Effector memory CD4-positive, alpha-beta T cell (primary cell): ENCODE measurements around the gene KIF25.

ENCODE experiments used
- DNase-seq, 3 donors: peaks; one replicate each; pipeline ENCODE4 v3.0.0-alpha.2; 2020
- H3K27ac ChIP-seq: 2 replicates; pipeline ENCODE4 v1.7.0; 2013; ENCODE audit warnings: mild to moderate bottlenecking, low read length, moderate library complexity; ENCODE audit not compliant: insufficient read depth, poor library complexity, severe bottlenecking
- H3K27me3 ChIP-seq: replicated peaks from 2 replicates; pipeline ENCODE4 v1.7.0; 2013; ENCODE audit warnings: mild to moderate bottlenecking, low read length; ENCODE audit not compliant: insufficient read depth, control insufficient read depth, poor library complexity, severe bottlenecking
- H3K36me3 ChIP-seq: 2 replicates; pipeline ENCODE4 v1.7.0; 2013; ENCODE audit warnings: mild to moderate bottlenecking, low read length, moderate library complexity; ENCODE audit not compliant: control insufficient read depth, insufficient read depth
- H3K4me1 ChIP-seq: 2 replicates; pipeline ENCODE4 v1.7.0; 2013; ENCODE audit warnings: low read length, mild to moderate bottlenecking; ENCODE audit not compliant: control insufficient read depth, insufficient read depth, poor library complexity, severe bottlenecking
- H3K4me3 ChIP-seq: 2 replicates; pipeline ENCODE4 v1.7.0; 2013; ENCODE audit warnings: low read length, low read depth, mild to moderate bottlenecking; ENCODE audit not compliant: insufficient read depth, poor library complexity, severe bottlenecking
- H3K9me3 ChIP-seq: 2 replicates; pipeline ENCODE4 v1.7.0; 2013; ENCODE audit warnings: mild to moderate bottlenecking, low read length, moderate library complexity; ENCODE audit not compliant: control insufficient read depth

The KIF25 gene

GRCh38 chr6:168005796-168006195, 8.3 kb downstream of the KIF25 start:
- Histone ChIP-seq H3K27ac (no peak overlapping the region), H3K4me3 (no peak overlapping the region), H3K4me1 (no peaks in the 10 kb centered on the region), H3K9me3 (no peaks in the 10 kb centered on the region), H3K36me3 (no peaks in the 10 kb centered on the region), H3K27me3 (no peaks in the 10 kb centered on the region)
- DNase-seq = no peak

DNA sequence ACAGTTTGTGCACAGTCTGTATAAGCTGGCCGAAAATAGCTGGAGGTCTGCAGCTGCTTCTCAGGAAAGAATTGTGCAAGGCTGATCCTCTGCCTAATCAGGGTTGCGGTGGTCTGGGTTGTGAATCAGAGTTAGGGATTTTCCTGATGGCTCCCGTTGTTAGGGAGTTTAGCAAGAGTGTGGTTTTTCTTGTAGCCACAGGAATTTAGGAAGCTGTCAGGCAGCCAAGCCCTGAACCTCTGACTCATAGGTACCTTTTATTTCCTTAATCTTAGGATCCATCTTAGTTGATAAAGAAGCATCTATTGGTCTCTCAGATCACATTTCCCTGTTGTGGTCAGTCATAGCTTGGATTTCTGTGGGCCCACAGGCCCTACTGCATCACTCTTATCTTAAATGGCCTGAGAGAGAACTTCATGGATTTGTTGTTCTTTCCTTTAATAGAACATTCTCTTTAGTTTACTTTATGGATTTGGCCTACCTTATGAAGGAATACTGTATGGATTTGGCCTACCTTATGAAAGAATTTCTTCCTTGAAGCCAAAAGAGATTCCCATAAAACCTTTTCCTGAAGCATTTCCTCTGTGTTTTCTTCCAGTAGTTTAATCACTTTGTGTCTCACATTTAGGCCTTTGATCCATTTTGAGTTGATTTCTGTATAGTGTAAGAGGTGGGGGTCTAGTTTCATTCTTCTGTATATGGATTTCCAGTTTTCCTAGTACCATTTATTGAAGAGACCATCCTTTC, 10.3 kb downstream of the KIF25 start:
- Histone ChIP-seq H3K27ac (no peak overlapping the region), H3K4me1 (no peaks in the 10 kb centered on the region)
- no peak for DNase-seq

DNA sequence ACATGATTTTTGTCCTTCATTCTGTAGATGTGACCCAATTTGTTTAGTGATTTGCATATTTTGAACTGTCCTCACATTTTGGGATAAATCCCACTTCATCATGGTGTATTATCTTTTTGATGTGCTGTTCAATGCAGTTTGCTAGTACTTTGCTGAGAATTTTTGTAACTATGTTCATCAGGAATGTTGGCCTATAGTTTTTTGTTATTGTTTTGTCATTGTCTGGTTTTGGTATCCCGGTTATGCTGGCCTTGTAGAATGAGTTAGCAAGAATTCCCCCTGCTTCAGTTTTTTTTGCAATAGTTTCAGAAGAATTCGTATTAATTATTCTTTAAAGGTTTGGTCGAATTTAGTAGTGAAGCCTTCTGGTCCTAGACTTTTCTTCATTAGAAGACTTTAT, 11.9 kb downstream of the KIF25 start:
- no peaks in the 10 kb centered on the region for H3K4me1 ChIP-seq
- DNase-seq = no peak
- no peak overlapping the region for H3K4me3 ChIP-seq
- H3K27me3 ChIP-seq = no peaks in the 10 kb centered on the region
- peaks cover 3% of the 10 kb centered on the region for H3K9me3 ChIP-seq
- no peaks in the 10 kb centered on the region for H3K36me3 ChIP-seq
- H3K27ac ChIP-seq = no peak overlapping the region

More for the DNA sequence above, 10.3 kb downstream of the KIF25 start:
- Histone ChIP-seq H3K9me3 (peaks cover 3% of the 10 kb centered on the region), H3K27me3 (no peaks in the 10 kb centered on the region), H3K36me3 (no peaks in the 10 kb centered on the region), H3K4me3 (no peak overlapping the region)

DNA sequence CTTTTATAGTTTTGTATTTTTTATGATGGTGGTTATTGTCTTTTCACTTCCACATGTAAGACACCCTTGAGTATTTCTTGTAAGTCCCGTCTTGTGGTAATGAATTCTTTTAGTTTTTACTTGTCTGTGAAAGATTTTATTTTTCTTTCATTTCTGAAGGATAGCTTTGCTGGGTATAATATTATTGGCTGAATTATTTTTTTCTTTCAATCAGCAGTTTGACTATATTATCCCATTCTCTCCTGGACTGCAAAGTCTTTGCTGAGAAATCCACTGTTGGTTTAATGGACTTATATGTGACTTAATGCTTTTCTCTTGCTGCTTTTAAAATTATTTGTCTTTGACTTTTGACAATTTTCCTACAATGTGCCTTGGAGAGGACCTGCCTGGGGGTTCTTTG, 13.8 kb downstream of the KIF25 start:
- no peaks in the 10 kb centered on the region for H3K4me1 ChIP-seq
- H3K27ac ChIP-seq = no peak overlapping the region
- H3K36me3 ChIP-seq = no peaks in the 10 kb centered on the region

GRCh38 chr6:168012431-168013249, 15.2 kb downstream of the KIF25 start:
- no peak for DNase-seq
- Histone ChIP-seq H3K4me1 (no peaks in the 10 kb centered on the region), H3K4me3 (no peak overlapping the region), H3K9me3 (peaks cover 3% of the 10 kb centered on the region), H3K27ac (no peak overlapping the region), H3K36me3 (no peaks in the 10 kb centered on the region), H3K27me3 (no peaks in the 10 kb centered on the region)

More for the DNA sequence above, 13.8 kb downstream of the KIF25 start:
- DNase-seq = no peak
- Histone ChIP-seq H3K4me3 (no peak overlapping the region), H3K9me3 (peaks cover 3% of the 10 kb centered on the region), H3K27me3 (no peaks in the 10 kb centered on the region)

DNA sequence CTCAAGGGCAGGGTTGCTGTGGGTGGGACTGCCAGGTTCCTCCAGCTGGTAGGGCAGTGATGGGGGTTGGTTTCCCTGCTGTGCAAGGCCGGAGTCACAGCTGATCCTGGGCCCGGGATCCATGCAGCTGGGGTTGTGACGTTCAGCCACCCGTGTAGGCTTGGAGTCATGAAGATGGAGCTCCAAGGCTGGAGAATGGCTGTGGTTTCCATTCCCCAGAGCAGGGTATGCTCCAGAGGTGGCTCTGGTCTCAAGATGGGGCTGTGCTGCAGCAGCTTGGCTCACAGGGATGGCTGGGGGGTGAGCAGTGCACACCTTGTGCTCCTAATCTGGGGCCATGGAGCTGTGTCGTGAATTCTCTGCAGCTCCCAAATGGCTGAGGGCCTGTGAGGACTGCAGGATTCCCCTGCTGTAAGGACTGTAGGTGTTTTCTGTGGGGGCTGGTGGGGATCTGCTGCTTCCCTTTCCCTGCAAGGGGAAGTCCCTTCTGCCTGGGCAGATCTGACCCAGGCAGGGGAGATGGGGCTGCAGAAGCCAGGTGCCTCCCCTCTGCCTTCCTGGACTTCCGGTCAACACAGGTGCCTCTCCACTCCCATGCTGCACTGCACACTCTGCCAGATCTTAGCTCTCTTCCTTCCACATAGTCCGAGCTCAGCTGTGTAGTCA, 15.9 kb downstream of the KIF25 start:
- Histone ChIP-seq H3K4me3 (no peak overlapping the region), H3K4me1 (no peaks in the 10 kb centered on the region), H3K36me3 (no peaks in the 10 kb centered on the region), H3K27ac (no peak overlapping the region), H3K9me3 (peaks cover 3% of the 10 kb centered on the region), H3K27me3 (no peaks in the 10 kb centered on the region)
- no peak for DNase-seq

DNA sequence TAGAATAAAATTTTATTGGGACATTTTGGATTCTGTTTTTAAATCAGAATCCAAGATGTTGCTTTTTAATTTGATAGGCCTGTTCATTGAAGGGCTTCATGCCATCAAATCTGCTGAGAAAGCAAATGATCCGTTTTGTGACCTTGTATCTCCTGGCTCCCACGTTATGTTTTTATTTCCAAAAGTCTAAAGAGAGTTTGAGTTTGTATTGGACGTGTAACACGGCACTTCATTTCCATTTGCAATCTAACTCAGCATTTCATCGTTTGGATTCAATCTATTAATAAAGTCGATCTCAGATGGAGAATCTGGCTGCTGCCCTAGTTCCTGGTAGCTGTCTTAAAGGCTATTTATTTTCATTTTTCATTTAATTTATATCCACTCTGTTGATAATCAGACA, 17.0 kb downstream of the KIF25 start:
- H3K4me3 ChIP-seq = no peak overlapping the region
- H3K27ac ChIP-seq = no peak overlapping the region
- no peak for DNase-seq
- no peaks in the 10 kb centered on the region for H3K27me3 ChIP-seq
- no peaks in the 10 kb centered on the region for H3K36me3 ChIP-seq
- H3K4me1 ChIP-seq = no peaks in the 10 kb centered on the region
- peaks cover 3% of the 10 kb centered on the region for H3K9me3 ChIP-seq

GRCh38 chr6:168015009-168015408, 17.5 kb downstream of the KIF25 start:
- Histone ChIP-seq H3K4me1 (no peaks in the 10 kb centered on the region), H3K4me3 (no peak overlapping the region), H3K27me3 (no peaks in the 10 kb centered on the region), H3K36me3 (no peaks in the 10 kb centered on the region), H3K27ac (no peak overlapping the region), H3K9me3 (peaks cover 3% of the 10 kb centered on the region)
- no peak for DNase-seq

GRCh38 chr6:168015482-168016175, 18.2 kb downstream of the KIF25 start:
- Histone ChIP-seq H3K4me1 (no peaks in the 10 kb centered on the region), H3K4me3 (no peak overlapping the region), H3K36me3 (no peaks in the 10 kb centered on the region), H3K27me3 (no peaks in the 10 kb centered on the region), H3K9me3 (peaks cover 3% of the 10 kb centered on the region), H3K27ac (no peak overlapping the region)
- no peak for DNase-seq
